ENCODE measurements around the gene TATDN3. TPM values are rescaled to one million over a fixed set of nuclear protein-coding genes. Genes with fewer than 3 reads are reported as not detected.

The TATDN3 gene
- total and polyA plus RNA-seq, 2 of the 4 experiments (the other 2 are of a cell fraction), result 4.9 to 12.0 TPM

- Histone ChIP-seq H3K79me1 (ENCODE audit: low read depth in 1 of 2, low read length in 2 of 2) (peaks cover 12 to 20% of the 10 kb centered on the region in 2 experiments), H2AK9ac (replicated peaks; ENCODE audit: low read depth, low read length, poor library complexity) (peak overlapping the region; percentile 48), H3K4me2 (ENCODE audit: low read depth, low read length) (peak overlapping the region; percentile 100), H4K5ac (ENCODE audit: low read depth, low read length) (peak overlapping the region; percentile 72), H3K36me3 (ENCODE audit: control insufficient read depth, insufficient read depth, low read length) (peaks cover 2% of the 10 kb centered on the region; the same call in 1 of the 2 replicates), H2AK5ac (ENCODE audit: low read depth, low read length) (no peak overlapping the region), H3K4ac (ENCODE audit: low read depth, low read length) (peak overlapping the region; percentile 88), H3K56ac (ENCODE audit: extremely low read depth, insufficient read depth, low read length) (peak overlapping the region; percentile 71), H3K14ac (replicated peaks; ENCODE audit: low read depth, low read length) (peak overlapping the region; percentile 83), H3K23ac (ENCODE audit: low read depth, low read length) (peak overlapping the region; percentile 87; the same call in 1 of the 2 replicates), H4K8ac (ENCODE audit: low read depth in 2 of 2, low read length in 2 of 2) (peak overlapping the region; percentile 91 to 96), H3K9me3 (ENCODE audit: control insufficient read depth, insufficient read depth, low read length) (no peaks in the 10 kb centered on the region), H2AFZ (replicated peaks; ENCODE audit: low read length, poor library complexity) (peak overlapping the region; percentile 95), H2BK20ac (ENCODE audit: low read depth, low read length) (no peak overlapping the region), H4K20me1 (ENCODE audit: insufficient read depth, low read length) (no peaks in the 10 kb centered on the region), H2BK120ac (ENCODE audit: low read depth, low read length) (peak overlapping the region; percentile 39; the same call in 1 of the 2 replicates), H3K9me1 (ENCODE audit: insufficient read depth, low read length) (no peaks in the 10 kb centered on the region), H3K18ac (ENCODE audit: low read depth, low read length) (no peak overlapping the region), H4K91ac (ENCODE audit: insufficient read depth, low read depth, low read length) (peak overlapping the region; percentile 71), H2BK15ac (ENCODE audit: low read depth, low read length) (no peak overlapping the region), H3K27ac (ENCODE audit: insufficient read depth, low read length) (peak overlapping the region; percentile 84), H3K4me3 (ENCODE audit: insufficient read depth, low read depth, low read length) (peak overlapping the region; percentile 87), H3K9ac (ENCODE audit: low read depth, low read length) (peak overlapping the region; percentile 86), H3K4me1 (ENCODE audit: control insufficient read depth, insufficient read depth, low read length) (0 out of 2 replicates have a peak, but pooled peaks cover 4% of the 10 kb centered on the region), H3K27me3 (ENCODE audit: control insufficient read depth, insufficient read depth, low read length) (no peaks in the 10 kb centered on the region), H2BK5ac (ENCODE audit: low read depth, low read length, poor library complexity, severe bottlenecking) (peak overlapping the region; percentile 67)
- dilution Hi-C loops (cut with HindIII; ENCODE audit: low sequenced_read_pairs, unreplicated experiment) (no loop called here), intact Hi-C loops (cut with micrococcal nuclease) (loop anchor here (2.0 kb wide), 1 partner anchor 204 kb away; no protein-coding TSS in a partner anchor), in situ Hi-C loops (cut with MboI; ENCODE audit: low sequenced_read_pairs) (no loop called here)
- ChIA-PET POLR2A (ENCODE audit: unreplicated experiment) (interaction anchor here (0.6 kb wide), 1 partner anchor 81 kb away, joined by 3 read pairs; no protein-coding TSS in a partner anchor), CTCF (interaction anchor here (0.8 to 0.9 kb wide), 2 partner anchors 24 to 38 kb away, joined by 3 read pairs; no protein-coding TSS in a partner anchor)
- 0% methylated on average over 16 of the region's 22 CpGs; no CpG with 5 or more reads in 1 of the 2 experiments for WGBS, 2 experiments (ENCODE audit: extremely low coverage in 2 of 2, insufficient read length in 1 of 2)
- no TSS peak for BruUV-seq (replicated peaks)
- no peak for TF ChIP-seq BHLHE40 (IDR thresholded peaks at IDR 0.05; ENCODE audit: low read depth, low read length)
- peak; percentile 75 for TF ChIP-seq CEBPB (IDR thresholded peaks at IDR 0.05; ENCODE audit: low read depth, low read length)
- DNase-seq (peak; percentile 65), ATAC-seq (ENCODE audit: low read depth) (peak; percentile 79)
Measured at GRCh38 chr1:212791261-212791675, 426 bp upstream of the TATDN3 start.

Measured in IMR-90 (cell line).